IMR-90 (cell line): ENCODE results near the gene SLC37A1. TPM values are rescaled to one million over a fixed set of nuclear protein-coding genes. Genes with fewer than 3 reads are reported as not detected.

Experiments used
- ATAC-seq: fragments of 200-7000 bp; cut with Tn5 transposase; 2 replicates; pipeline ENCODE4 v1.9.1; 2020; ENCODE audit warnings: low read depth, mild to moderate bottlenecking, moderate library complexity
- BruUV-seq: library from RNA; stranded (reverse); fragments of 400-500 nt; replicated peaks from 2 replicates; lab custom pipeline; 2021; lab: Mats Ljungman, UMichigan
- CTCF ChIA-PET: fragments of 300-600 bp; formaldehyde crosslinking; extraction: SDS; loops from one replicate; lab custom pipeline; 2021; ENCODE audit warnings: antibody characterized with exemption; lab: Yijun Ruan, JAX
- POLR2A ChIA-PET: fragments of 300-600 bp; sonication (Branson Sonifier 250); formaldehyde crosslinking; loops from one replicate; lab custom pipeline; 2022; ENCODE audit warnings: antibody characterized with exemption; ENCODE audit not compliant: unreplicated experiment; lab: Charles Lee
- DNase-seq: peaks from one replicate; pipeline ENCODE4 v3.0.0; 2013
- H2AFZ ChIP-seq: replicated peaks from 2 replicates; pipeline ENCODE3; 2013; ENCODE audit warnings: low read length, mild to moderate bottlenecking; ENCODE audit not compliant: poor library complexity
- H2AK5ac ChIP-seq: 2 replicates; pipeline ENCODE4 v1.6.1; 2013; ENCODE audit warnings: low read depth, low read length, inconsistent platforms
- H2AK9ac ChIP-seq: replicated peaks from 2 replicates; pipeline ENCODE3; 2013; ENCODE audit warnings: mild to moderate bottlenecking, low read depth, low read length, moderate library complexity; ENCODE audit not compliant: poor library complexity
- H2BK120ac ChIP-seq: 2 replicates; pipeline ENCODE4 v1.6.1; 2013; ENCODE audit warnings: low read depth, low read length, inconsistent platforms
- H2BK15ac ChIP-seq: 3 replicates; pipeline ENCODE4 v1.6.1; 2013; ENCODE audit warnings: low read depth, low read length, inconsistent platforms
- H2BK20ac ChIP-seq: 2 replicates; pipeline ENCODE4 v1.6.1; 2013; ENCODE audit warnings: low read depth, mild to moderate bottlenecking, inconsistent platforms, low read length, moderate library complexity
- H2BK5ac ChIP-seq: 2 replicates; pipeline ENCODE4 v1.6.1; 2013; ENCODE audit warnings: mild to moderate bottlenecking, low read depth, low read length, inconsistent platforms; ENCODE audit not compliant: poor library complexity, severe bottlenecking
- H3K14ac ChIP-seq: replicated peaks from 2 replicates; pipeline ENCODE4 v1.6.1; 2013; ENCODE audit warnings: low read depth, low read length, inconsistent platforms
- H3K18ac ChIP-seq: 2 replicates; pipeline ENCODE4 v1.6.1; 2013; ENCODE audit warnings: low read depth, low read length, control low read depth
- H3K23ac ChIP-seq: 2 replicates; pipeline ENCODE4 v1.6.1; 2013; ENCODE audit warnings: low read depth, low read length, inconsistent platforms
- H3K27ac ChIP-seq: 2 replicates; pipeline ENCODE4 v1.5.1; 2013; ENCODE audit warnings: mild to moderate bottlenecking, control low read depth, low read length; ENCODE audit not compliant: insufficient read depth
- H3K27me3 ChIP-seq: 2 replicates; pipeline ENCODE4 v1.6.1; 2013; ENCODE audit warnings: low read length; ENCODE audit not compliant: control insufficient read depth, insufficient read depth
- H3K36me3 ChIP-seq: 2 replicates; pipeline ENCODE4 v1.6.1; 2013; ENCODE audit warnings: low read length, mixed read lengths; ENCODE audit not compliant: control insufficient read depth, insufficient read depth
- H3K4ac ChIP-seq: 2 replicates; pipeline ENCODE4 v1.6.1; 2013; ENCODE audit warnings: low read depth, low read length, inconsistent platforms
- H3K4me1 ChIP-seq: 2 replicates; pipeline ENCODE4 v1.6.1; 2013; ENCODE audit warnings: low read length, mixed read lengths; ENCODE audit not compliant: control insufficient read depth, insufficient read depth
- H3K4me2 ChIP-seq: 2 replicates; pipeline ENCODE4 v1.6.1; 2013; ENCODE audit warnings: low read depth, mild to moderate bottlenecking, control low read depth, low read length, moderate library complexity
- H3K4me3 ChIP-seq: 2 replicates; pipeline ENCODE4 v1.5.1; 2013; ENCODE audit warnings: low read depth, mild to moderate bottlenecking, control low read depth, low read length, moderate library complexity; ENCODE audit not compliant: insufficient read depth
- H3K56ac ChIP-seq: 2 replicates; pipeline ENCODE4 v1.6.1; 2013; ENCODE audit warnings: low read length, inconsistent platforms; ENCODE audit not compliant: insufficient read depth; ENCODE audit errors: extremely low read depth
- H3K79me1 ChIP-seq, 2 experiments: 2 replicates each; pipeline ENCODE4 v1.6.1; 2013; ENCODE audit warnings: low read length in 2 of 2, inconsistent platforms in 1 of 2, low read depth in 1 of 2
- H3K9ac ChIP-seq: 2 replicates; pipeline ENCODE4 v1.6.1; 2013; ENCODE audit warnings: low read depth, low read length, control low read depth
- H3K9me1 ChIP-seq: 2 replicates; pipeline ENCODE4 v1.6.1; 2013; ENCODE audit warnings: low read length, inconsistent platforms; ENCODE audit not compliant: insufficient read depth
- H3K9me3 ChIP-seq: 2 replicates; pipeline ENCODE4 v1.6.1; 2013; ENCODE audit warnings: low read length; ENCODE audit not compliant: control insufficient read depth, insufficient read depth
- H4K20me1 ChIP-seq: 2 replicates; pipeline ENCODE4 v1.6.1; 2013; ENCODE audit warnings: low read length, inconsistent platforms; ENCODE audit not compliant: insufficient read depth
- H4K5ac ChIP-seq: 2 replicates; pipeline ENCODE4 v1.6.1; 2013; ENCODE audit warnings: mild to moderate bottlenecking, low read depth, low read length, control low read depth
- H4K8ac ChIP-seq, 2 experiments: 2 replicates each; pipeline ENCODE4 v1.6.1; 2013; ENCODE audit warnings: low read depth in 2 of 2, low read length in 2 of 2, control low read depth in 1 of 2, inconsistent platforms in 1 of 2
- H4K91ac ChIP-seq: 2 replicates; pipeline ENCODE4 v1.6.1; 2013; ENCODE audit warnings: low read depth, low read length, inconsistent platforms; ENCODE audit not compliant: insufficient read depth
- BHLHE40 ChIP-seq: fragments of 150-350 bp; IDR thresholded peaks from 2 replicates; pipeline ENCODE4 v1.6.1; 2016; ENCODE audit warnings: mild to moderate bottlenecking, low read depth, low read length
- CEBPB ChIP-seq: IDR thresholded peaks from 2 replicates; pipeline ENCODE4 v1.6.1; 2012; ENCODE audit warnings: low read depth, low read length, improper control_type of control experiment
- CTCF ChIP-seq: conservative IDR thresholded peaks from 2 replicates; pipeline ENCODE4 v1.5.1; 2012; ENCODE audit warnings: mild to moderate bottlenecking, low read depth, low read length, improper control_type of control experiment
- ELK1 ChIP-seq: fragments of 150-350 bp; IDR thresholded peaks from 2 replicates; pipeline ENCODE4 v1.6.1; 2016; ENCODE audit warnings: low read depth, mild to moderate bottlenecking, low read length, moderate library complexity, borderline replicate concordance
- MAZ ChIP-seq: IDR thresholded peaks from 2 replicates; pipeline ENCODE4 v1.6.1; 2012; ENCODE audit warnings: low read depth, mild to moderate bottlenecking, low read length, improper control_type of control experiment, moderate library complexity, borderline replicate concordance
- MXI1 ChIP-seq: IDR thresholded peaks from 2 replicates; pipeline ENCODE4 v1.6.1; 2012; ENCODE audit warnings: low read depth, mild to moderate bottlenecking, low read length, moderate library complexity, borderline replicate concordance
- RCOR1 ChIP-seq: IDR thresholded peaks from 2 replicates; pipeline ENCODE4 v1.6.1; 2012; ENCODE audit warnings: mild to moderate bottlenecking, low read length, improper control_type of control experiment; ENCODE audit not compliant: insufficient replicate concordance
- WGBS, 2 experiments: methylation state at CpG; one replicate each; pipeline versions ENCODE4 v1.1.5 to v1.1.7; 2013; ENCODE audit warnings: missing lambda C conversion rate in 2 of 2; ENCODE audit not compliant: insufficient read length in 1 of 2; ENCODE audit errors: extremely low coverage in 2 of 2; 5-methylcytosine and 5-hydroxymethylcytosine counted together
- dilution Hi-C: fragments of 300-500 bp; cut with HindIII; formaldehyde crosslinking; loops from one replicate; pipeline ENCODE4 v1.14.3; 2018; ENCODE audit warnings: low sequenced_read_pairs; ENCODE audit not compliant: unreplicated experiment
- in situ Hi-C: fragments of 300-500 bp; cut with MboI; formaldehyde crosslinking; loops from 3 replicates; pipeline ENCODE4 v1.14.3; 2019; ENCODE audit warnings: low sequenced_read_pairs, inconsistent platforms, mixed read lengths
- intact Hi-C: fragments of 100-400 bp; cut with micrococcal nuclease; formaldehyde crosslinking; loops from 2 replicates; pipeline ENCODE4 v1.10.0; 2022
- polyA plus RNA-seq, 3 experiments: library from polyadenylated mRNA; depleted of rRNA; stranded (reverse); fragments of >200 nt; gene quantifications; 2 replicates each; pipeline ENCODE4 v1.2.3, GENCODE V29; 2012; ENCODE audit warnings: low replicate concordance in 1 of 3
- total RNA-seq: library from RNA; depleted of rRNA; stranded (reverse); fragments of >200 nt; gene quantifications from 2 replicates; pipeline ENCODE4 v1.2.3, GENCODE V29; 2012

The SLC37A1 gene
- total and polyA plus RNA-seq, 2 of the 4 experiments (the other 2 are of a cell fraction), result 0.36 to 0.48 TPM

GRCh38 chr21:42622284-42622683, 108.6 kb downstream of the SLC37A1 start:
- Histone ChIP-seq H2BK15ac (no peak overlapping the region), H3K9ac (no peak overlapping the region), H2BK20ac (no peak overlapping the region), H3K56ac (no peak overlapping the region), H3K4ac (no peak overlapping the region), H2BK120ac (no peak overlapping the region), H3K4me1 (no peaks in the 10 kb centered on the region), H3K23ac (no peak overlapping the region), H3K4me2 (no peak overlapping the region), H4K5ac (no peak overlapping the region), H4K91ac (no peak overlapping the region), H3K4me3 (no peak overlapping the region), H3K9me3 (no peaks in the 10 kb centered on the region), H3K18ac (no peak overlapping the region), H3K27ac (no peak overlapping the region), H3K79me1 (no peaks in the 10 kb centered on the region), H2AK5ac (no peak overlapping the region), H3K36me3 (no peaks in the 10 kb centered on the region), H2BK5ac (no peak overlapping the region), H4K8ac (no peak overlapping the region), H4K20me1 (no peaks in the 10 kb centered on the region), H2AFZ (no peak overlapping the region), H2AK9ac (no peak overlapping the region), H3K9me1 (no peaks in the 10 kb centered on the region), H3K14ac (no peak overlapping the region), H3K27me3 (peaks cover 54% of the 10 kb centered on the region)
- CTCF ChIA-PET, result interaction anchor here (0.6 kb wide), 1 partner anchor 110 kb away, joined by 3 read pairs; no protein-coding TSS in a partner anchor
- DNase-seq (no peak), ATAC-seq (no peak)
- dilution Hi-C loops (no loop called here), in situ Hi-C loops (no loop called here), intact Hi-C loops (no loop called here)
- WGBS, 2 experiments, result 53% methylated on average over 2 of the region's 7 CpGs; no CpG with 5 or more reads in 1 of the 2 experiments
- no peak for TF ChIP-seq RCOR1
- TF ChIP-seq BHLHE40, result no peak
- TF ChIP-seq CEBPB, result no peak
- no peak for TF ChIP-seq MXI1
- TF ChIP-seq MAZ, result no peak
- no peak for TF ChIP-seq CTCF
- TF ChIP-seq ELK1, result no peak
- POLR2A ChIA-PET, result no interaction called here
- BruUV-seq, result no TSS peak
